ENCODE data around the gene C6orf62.

GRCh38 chr6:24692848-24693592 lies 25.9 kb downstream of the C6orf62 start:
- TF ChIP-seq CTCF (conservative IDR thresholded peaks at IDR 0.05) (no peak), EZH2 (IDR thresholded peaks at IDR 0.05; ENCODE audit: low read depth) (no peak)

All from PC-9 (cell line).